ENCODE data around the gene TSHR.

GRCh38 chr14:80924365-80925103 is 30.9 kb upstream of the TSHR start:
- TF ChIP-seq CTCF (conservative IDR thresholded peaks at IDR 0.05; ENCODE audit: low read depth, low read length) (no peak), EZH2 (IDR thresholded peaks at IDR 0.05; ENCODE audit: low read length, unreplicated experiment) (no peak)
